SK-N-SH (cell line): ENCODE measurements around the gene KLHL26. TPM values are rescaled to one million over a fixed set of nuclear protein-coding genes. Genes with fewer than 3 reads are reported as not detected.

Source experiments
- CTCF ChIA-PET: fragments of 300-600, 350-600 bp; formaldehyde crosslinking; extraction: SDS; loops from one replicate; lab custom pipeline; 2021; lab: Yijun Ruan, JAX
- POLR2A ChIA-PET: fragments of 350-600 bp; sonication (Branson Sonifier 250); formaldehyde crosslinking; extraction: SDS; loops from one replicate; lab custom pipeline; 2020; ENCODE audit warnings: antibody characterized with exemption, inconsistent platforms; lab: Yijun Ruan, JAX
- DNase-seq: peaks from one replicate; pipeline ENCODE4 v3.0.0; 2012
- H2AFZ ChIP-seq: fragments of 200-600 bp; sonication (generic); 2 replicates; pipeline ENCODE4 v1.8.1; 2016; ENCODE audit warnings: antibody characterized with exemption, mild to moderate bottlenecking, low read depth
- H3F3A ChIP-seq: fragments of 200-600 bp; sonication (generic); replicated peaks from 2 replicates; pipeline ENCODE3; 2016; ENCODE audit warnings: antibody characterized with exemption, mild to moderate bottlenecking; ENCODE audit not compliant: insufficient read depth
- H3K27ac ChIP-seq, 2 experiments: fragments of 200-500 bp in 1 of 2; fragments of 200-600 bp in 1 of 2; sonication (Bioruptor generic) in 1 of 2; sonication (generic), shearing (Covaris generic) in 1 of 2; 2 replicates each; pipeline versions ENCODE4 v1.5.1 to v1.6.1; 2014 to 2016; ENCODE audit warnings: low read depth in 2 of 2, inconsistent platforms in 1 of 2, low read length in 1 of 2, mild to moderate bottlenecking in 1 of 2, mixed read lengths in 1 of 2
- H3K27me3 ChIP-seq: fragments of 200-600 bp; sonication (generic), shearing (Covaris generic); 2 replicates; pipeline ENCODE4 v1.6.1; 2016; ENCODE audit warnings: mixed run types; ENCODE audit not compliant: insufficient read depth
- H3K36me3 ChIP-seq, 2 experiments: fragments of 200-500 bp in 1 of 2; fragments of 200-600 bp in 1 of 2; sonication (Bioruptor generic) in 1 of 2; sonication (generic) in 1 of 2; replicated peaks in 1 of 2; 2 replicates each; pipeline versions ENCODE3 to v1.5.1; 2014 to 2016; ENCODE audit warnings: low read length in 1 of 2, mild to moderate bottlenecking in 1 of 2; ENCODE audit not compliant: insufficient read depth in 2 of 2, control insufficient read depth in 1 of 2
- H3K4me1 ChIP-seq, 2 experiments: fragments of 200-500 bp in 1 of 2; fragments of 200-600 bp in 1 of 2; sonication (Bioruptor generic) in 1 of 2; sonication (generic), shearing (Covaris generic) in 1 of 2; 2 replicates each; pipeline versions ENCODE4 v1.5.1 to v1.6.1; 2014 to 2016; ENCODE audit warnings: low read depth in 1 of 2, low read length in 1 of 2, mixed run types in 1 of 2; ENCODE audit not compliant: insufficient read depth in 2 of 2, control insufficient read depth in 1 of 2
- H3K4me2 ChIP-seq: fragments of 200-600 bp; sonication (generic), shearing (Covaris generic); 2 replicates; pipeline ENCODE4 v1.6.1; 2017; ENCODE audit warnings: mixed run types
- H3K4me3 ChIP-seq, 2 experiments: fragments of 200-500 bp in 1 of 2; fragments of 200-600 bp in 1 of 2; sonication (Bioruptor generic) in 1 of 2; sonication (generic), shearing (Covaris generic) in 1 of 2; 2 replicates each; pipeline versions ENCODE4 v1.5.1 to v1.8.1; 2014 to 2016; ENCODE audit warnings: low read depth in 2 of 2, inconsistent platforms in 1 of 2, low read length in 1 of 2, mild to moderate bottlenecking in 1 of 2, mixed read lengths in 1 of 2, moderate library complexity in 1 of 2
- H3K79me2 ChIP-seq: fragments of 200-600 bp; sonication (generic); 2 replicates; pipeline ENCODE4 v1.8.1; 2017; ENCODE audit warnings: mild to moderate bottlenecking; ENCODE audit not compliant: insufficient read depth
- H3K9ac ChIP-seq: fragments of 200-600 bp; sonication (generic); 2 replicates; pipeline ENCODE4 v1.6.1; 2017; ENCODE audit warnings: mixed run types
- H3K9me2 ChIP-seq: fragments of 200-600 bp; sonication (generic); 2 replicates; pipeline ENCODE4 v1.6.1; 2017; ENCODE audit warnings: mixed run types
- H3K9me3 ChIP-seq: fragments of 200-600 bp; sonication (generic); 2 replicates; pipeline ENCODE4 v1.6.1; 2017; ENCODE audit warnings: mixed run types, mild to moderate bottlenecking, moderate library complexity
- H4K20me1 ChIP-seq: fragments of 200-600 bp; sonication (generic); 2 replicates; pipeline ENCODE4 v1.6.1; 2017; ENCODE audit warnings: mild to moderate bottlenecking, mixed run types; ENCODE audit not compliant: insufficient read depth
- IRF3 ChIP-seq: fragments of 150-350 bp; IDR thresholded peaks from 2 replicates; pipeline ENCODE4 v1.6.1; 2016; ENCODE audit warnings: mild to moderate bottlenecking, low read depth, low read length
- MAX ChIP-seq: IDR thresholded peaks from 2 replicates; pipeline ENCODE4 v1.4.0; 2012; ENCODE audit warnings: low read depth
- NFIC ChIP-seq: IDR thresholded peaks from 2 replicates; pipeline ENCODE4 v1.4.0; 2012; ENCODE audit warnings: borderline replicate concordance
- NRF1 ChIP-seq: IDR thresholded peaks from 2 replicates; pipeline ENCODE4 v1.6.1; 2012; ENCODE audit warnings: low read depth, mild to moderate bottlenecking, low read length
- RAD21 ChIP-seq: IDR thresholded peaks from 2 replicates; pipeline ENCODE4 v1.6.1; 2012; ENCODE audit warnings: mild to moderate bottlenecking, low read length
- RFX5 ChIP-seq: IDR thresholded peaks from 2 replicates; pipeline ENCODE4 v1.6.1; 2012; ENCODE audit warnings: mild to moderate bottlenecking, improper control_type of control experiment, low read length
- SMC3 ChIP-seq: IDR thresholded peaks from 2 replicates; pipeline ENCODE4 v1.6.1; 2012; ENCODE audit warnings: low read depth, low read length, improper control_type of control experiment
- TAF1 ChIP-seq: IDR thresholded peaks from 2 replicates; pipeline ENCODE4 v1.6.1; 2012; ENCODE audit warnings: low read depth, mild to moderate bottlenecking, low read length, moderate library complexity, borderline replicate concordance
- TEAD4 ChIP-seq: IDR thresholded peaks from 2 replicates; pipeline ENCODE4 v1.4.0; 2012; ENCODE audit warnings: mild to moderate bottlenecking, borderline replicate concordance; ENCODE audit not compliant: insufficient read depth
- ZBTB33 ChIP-seq: IDR thresholded peaks from 2 replicates; pipeline ENCODE4 v1.4.0; 2012; ENCODE audit warnings: low read depth, borderline replicate concordance
- WGBS: methylation state at CpG from one replicate; pipeline ENCODE4 v1.1.6; 2017; ENCODE audit warnings: low lambda C conversion rate; 5-methylcytosine and 5-hydroxymethylcytosine counted together
- polyA plus RNA-seq, 3 experiments: library from polyadenylated mRNA; depleted of rRNA; stranded (reverse); fragments of >200 nt; gene quantifications; 2 replicates each; pipeline ENCODE4 v1.2.3, GENCODE V29; 2012
- TF ChIP-seq, protein P1 (sequence below): fragments of 200-600 bp; sonication (generic); IDR thresholded peaks from 2 replicates; pipeline ENCODE4 v1.6.1; 2017; ENCODE audit warnings: antibody characterized with exemption, mild to moderate bottlenecking, moderate library complexity

KLHL26 gene
- polyA plus RNA-seq, 1 of the 3 experiments (the other 2 are of a cell fraction), result 4.6 TPM

DNA sequence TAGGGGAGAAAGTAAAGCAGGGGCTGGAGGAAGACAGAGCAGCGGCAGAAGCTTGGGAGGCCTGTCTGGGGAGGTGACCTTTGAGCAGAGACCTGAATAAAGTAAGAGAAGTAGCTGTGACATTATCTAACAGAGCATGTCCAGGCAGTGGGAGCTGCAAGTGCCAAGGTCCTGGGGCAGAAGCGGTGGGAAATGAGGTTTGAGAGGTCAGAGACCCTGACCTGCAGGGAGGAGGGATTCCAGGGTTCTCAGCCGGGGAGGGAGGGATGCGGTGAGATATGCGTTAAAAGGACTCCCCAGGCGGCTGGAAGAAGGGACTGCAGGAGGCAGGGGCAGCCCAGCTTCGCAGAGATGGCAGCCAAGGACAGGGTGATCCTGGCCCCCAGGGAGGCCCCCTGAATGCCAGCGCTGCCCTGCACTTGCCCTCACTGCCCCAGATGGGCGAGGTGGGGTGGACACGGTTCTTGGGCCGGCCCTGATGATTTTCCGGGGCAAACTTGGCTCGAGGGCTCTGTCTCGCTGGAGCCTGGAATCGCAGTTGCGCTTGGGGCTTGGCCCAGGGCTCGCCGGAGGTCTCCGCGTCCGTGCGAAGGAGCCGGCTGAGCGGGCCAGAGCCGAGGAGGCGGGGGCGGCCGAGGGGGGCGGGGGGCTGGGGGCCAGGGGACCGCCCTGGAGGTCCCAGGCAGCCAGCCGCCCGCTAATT is 33.4 kb upstream of the KLHL26 start:
- no peak overlapping the region for H3K4me3 ChIP-seq

DNA sequence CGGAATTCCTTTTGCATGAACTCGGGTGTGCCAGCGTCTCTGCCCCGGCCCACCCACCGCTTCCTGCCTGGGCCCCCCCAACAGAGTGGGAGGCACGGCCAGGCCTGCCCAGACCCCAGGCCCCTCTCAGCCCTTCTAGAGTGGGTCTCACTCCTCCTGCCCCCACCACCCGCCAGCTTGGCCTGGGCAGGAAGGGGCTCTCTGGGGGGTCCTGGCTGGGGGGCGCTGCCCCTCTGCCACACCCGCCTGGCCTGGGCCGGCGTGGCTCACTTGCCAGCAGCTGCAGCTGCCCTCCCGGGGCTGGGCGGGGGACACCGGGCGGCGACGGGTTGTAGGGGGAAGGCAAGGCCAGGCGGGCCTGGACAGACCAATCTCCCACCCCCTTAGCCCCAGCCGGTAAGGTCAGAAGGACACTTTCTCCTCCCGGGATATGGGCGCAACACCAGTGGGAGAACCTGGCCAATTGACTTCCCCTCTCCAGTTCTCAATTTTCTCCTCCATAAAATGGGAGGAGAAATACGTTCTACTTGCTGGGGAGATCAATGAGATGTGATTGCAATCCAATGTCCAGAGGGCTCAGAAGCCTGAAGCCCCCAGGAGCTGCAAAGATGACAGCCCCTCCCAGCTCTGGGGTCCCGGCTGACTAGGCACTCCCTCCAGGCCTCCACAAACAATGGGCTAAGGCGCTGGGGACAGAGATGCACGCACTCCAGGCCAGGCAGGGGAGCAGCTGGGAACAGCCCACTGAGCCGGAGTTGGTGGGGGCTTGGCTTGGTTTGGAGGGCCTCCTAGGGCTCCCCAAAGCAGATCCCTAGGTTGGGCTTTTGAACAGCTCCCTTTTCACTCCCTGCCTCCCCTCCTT is 32.6 kb upstream of the KLHL26 start:
- 45% methylated on average over 14 of the region's 26 CpGs for WGBS
- Histone ChIP-seq H3F3A (peaks cover 22% of the 10 kb centered on the region), H3K9me3 (no peaks in the 10 kb centered on the region), H3K9me2 (no peaks in the 10 kb centered on the region), H3K79me2 (no peaks in the 10 kb centered on the region), H3K27ac (no peak overlapping the region), H4K20me1 (no peaks in the 10 kb centered on the region), H3K9ac (no peak overlapping the region), H3K27me3 (peaks cover 39% of the 10 kb centered on the region), H3K36me3 (no peaks in the 10 kb centered on the region), H3K4me2 (no peak overlapping the region), H3K4me1 (no peaks in the 10 kb centered on the region; a peak in 1 of 4 replicates), H3K4me3 (no peak overlapping the region), H2AFZ (no peak overlapping the region)
- CTCF ChIA-PET, result interaction anchor here (0.9 to 2.8 kb wide), 9 partner anchors 9 to 262 kb away, joined by 3 to 19 read pairs (median 7); partner anchors contain the start of gene TMEM59L
- POLR2A ChIA-PET, result no interaction called here
- peak; percentile 46 for DNase-seq
- TF ChIP-seq SMC3, result no peak
- TF ChIP-seq IRF3, result no peak
- no peak for TF ChIP-seq TEAD4
- no peak for TF ChIP-seq TAF1
- no peak for TF ChIP-seq NFIC
- TF ChIP-seq RFX5, result no peak
- no peak for TF ChIP-seq NRF1
- TF ChIP-seq MAX, result no peak

More for the DNA sequence above, 33.4 kb upstream of the KLHL26 start:
- H3K27me3 ChIP-seq, result peaks cover 31% of the 10 kb centered on the region
- H3F3A ChIP-seq, result peaks cover 16% of the 10 kb centered on the region
- H3K4me1 ChIP-seq, result no peaks in the 10 kb centered on the region; a peak in 1 of 4 replicates
- H3K9ac ChIP-seq, result no peak overlapping the region
- peak; percentile 78 for DNase-seq
- H2AFZ ChIP-seq, result no peak overlapping the region
- POLR2A ChIA-PET, result no interaction called here
- no peaks in the 10 kb centered on the region for H3K9me2 ChIP-seq
- H3K79me2 ChIP-seq, result no peaks in the 10 kb centered on the region
- H3K9me3 ChIP-seq, result no peaks in the 10 kb centered on the region
- TF ChIP-seq TAF1 (no peak), SMC3 (no peak), ZBTB33 (no peak), RAD21 (peak; percentile 3; the same call in 1 of the 2 replicates), NRF1 (no peak)
- TF ChIP-seq, protein P1, sequence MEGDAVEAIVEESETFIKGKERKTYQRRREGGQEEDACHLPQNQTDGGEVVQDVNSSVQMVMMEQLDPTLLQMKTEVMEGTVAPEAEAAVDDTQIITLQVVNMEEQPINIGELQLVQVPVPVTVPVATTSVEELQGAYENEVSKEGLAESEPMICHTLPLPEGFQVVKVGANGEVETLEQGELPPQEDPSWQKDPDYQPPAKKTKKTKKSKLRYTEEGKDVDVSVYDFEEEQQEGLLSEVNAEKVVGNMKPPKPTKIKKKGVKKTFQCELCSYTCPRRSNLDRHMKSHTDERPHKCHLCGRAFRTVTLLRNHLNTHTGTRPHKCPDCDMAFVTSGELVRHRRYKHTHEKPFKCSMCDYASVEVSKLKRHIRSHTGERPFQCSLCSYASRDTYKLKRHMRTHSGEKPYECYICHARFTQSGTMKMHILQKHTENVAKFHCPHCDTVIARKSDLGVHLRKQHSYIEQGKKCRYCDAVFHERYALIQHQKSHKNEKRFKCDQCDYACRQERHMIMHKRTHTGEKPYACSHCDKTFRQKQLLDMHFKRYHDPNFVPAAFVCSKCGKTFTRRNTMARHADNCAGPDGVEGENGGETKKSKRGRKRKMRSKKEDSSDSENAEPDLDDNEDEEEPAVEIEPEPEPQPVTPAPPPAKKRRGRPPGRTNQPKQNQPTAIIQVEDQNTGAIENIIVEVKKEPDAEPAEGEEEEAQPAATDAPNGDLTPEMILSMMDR, result peak; percentile 24; the same call in 1 of the 2 replicates
- TF ChIP-seq, all 33 proteins: peak for 2
- no peaks in the 10 kb centered on the region for H4K20me1 ChIP-seq
- no peak overlapping the region for H3K27ac ChIP-seq
- H3K36me3 ChIP-seq, result no peaks in the 10 kb centered on the region
- CTCF ChIA-PET, result interaction anchor here (1.4 to 2.8 kb wide), 8 partner anchors 8 to 263 kb away, joined by 3 to 19 read pairs (median 7); partner anchors contain the start of gene TMEM59L
- H3K4me2 ChIP-seq, result no peak overlapping the region
- WGBS, result 35% methylated on average over 3 of the region's 32 CpGs
